ENCODE data around the gene ANK3. TPM values are rescaled to one million over a fixed set of nuclear protein-coding genes. Genes with fewer than 3 reads are reported as not detected.

ANK3 gene
- polyA plus RNA-seq, 1 donor (not counting 4 experiments of a cell fraction or from before 2014, with no cell fraction given), result 8.3 TPM

DNA sequence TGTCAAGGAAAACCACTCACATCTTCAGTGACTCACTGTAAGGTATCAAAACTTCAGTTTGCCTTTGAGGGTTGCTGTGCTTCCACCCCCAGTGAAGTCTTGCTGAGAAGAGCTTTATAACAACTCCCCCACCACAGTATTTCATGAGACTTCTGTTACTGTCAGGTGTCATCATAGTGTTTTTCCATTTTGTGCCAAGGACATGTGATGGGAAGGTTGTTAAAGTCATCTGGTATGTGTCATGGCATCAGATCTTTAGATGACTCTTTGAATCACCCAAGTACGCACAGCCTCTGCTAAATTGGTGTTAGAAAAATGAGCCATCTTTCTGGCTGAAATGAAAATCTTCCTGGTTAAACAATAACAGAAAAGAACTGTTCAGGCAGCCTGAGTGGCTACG, 368.3 kb downstream of the ANK3 start:
- H3K9ac ChIP-seq (ENCODE audit: control insufficient read depth, extremely low read depth, insufficient read depth, low read length), result no peak overlapping the region
- TF ChIP-seq EZH2 (IDR thresholded peaks at IDR 0.05; ENCODE audit: low read length), result no peak
- TF ChIP-seq, protein P1, sequence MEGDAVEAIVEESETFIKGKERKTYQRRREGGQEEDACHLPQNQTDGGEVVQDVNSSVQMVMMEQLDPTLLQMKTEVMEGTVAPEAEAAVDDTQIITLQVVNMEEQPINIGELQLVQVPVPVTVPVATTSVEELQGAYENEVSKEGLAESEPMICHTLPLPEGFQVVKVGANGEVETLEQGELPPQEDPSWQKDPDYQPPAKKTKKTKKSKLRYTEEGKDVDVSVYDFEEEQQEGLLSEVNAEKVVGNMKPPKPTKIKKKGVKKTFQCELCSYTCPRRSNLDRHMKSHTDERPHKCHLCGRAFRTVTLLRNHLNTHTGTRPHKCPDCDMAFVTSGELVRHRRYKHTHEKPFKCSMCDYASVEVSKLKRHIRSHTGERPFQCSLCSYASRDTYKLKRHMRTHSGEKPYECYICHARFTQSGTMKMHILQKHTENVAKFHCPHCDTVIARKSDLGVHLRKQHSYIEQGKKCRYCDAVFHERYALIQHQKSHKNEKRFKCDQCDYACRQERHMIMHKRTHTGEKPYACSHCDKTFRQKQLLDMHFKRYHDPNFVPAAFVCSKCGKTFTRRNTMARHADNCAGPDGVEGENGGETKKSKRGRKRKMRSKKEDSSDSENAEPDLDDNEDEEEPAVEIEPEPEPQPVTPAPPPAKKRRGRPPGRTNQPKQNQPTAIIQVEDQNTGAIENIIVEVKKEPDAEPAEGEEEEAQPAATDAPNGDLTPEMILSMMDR (optimal IDR thresholded peaks at IDR 0.05 in 1 of 3, IDR thresholded peaks at IDR 0.05 in 1 of 3, conservative IDR thresholded peaks at IDR 0.05 in 1 of 3; ENCODE audit: extremely low read depth in 1 of 3, insufficient read depth in 2 of 3, low read length in 3 of 3), result no peak
- FAIRE-seq, result no peak

DNA sequence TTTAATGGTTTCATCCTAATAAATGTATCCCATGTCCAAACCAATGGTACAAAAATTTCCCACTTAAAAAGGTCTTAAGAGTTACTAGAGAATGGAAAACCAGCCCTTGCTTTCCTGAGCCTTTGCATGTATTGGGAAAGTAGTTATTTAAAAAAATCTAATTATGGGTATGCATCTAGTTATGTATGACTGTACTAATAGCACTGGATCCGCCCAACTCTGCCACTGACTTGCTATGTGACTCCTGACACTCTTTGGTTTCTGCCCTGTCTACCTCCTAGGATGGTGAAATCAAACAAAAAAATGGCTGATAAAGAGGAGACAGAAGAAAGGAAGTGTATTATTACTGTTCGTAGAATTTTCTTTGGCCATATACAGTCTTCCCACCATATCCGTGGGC, 372.9 kb downstream of the ANK3 start:
- H3K9ac ChIP-seq (ENCODE audit: control insufficient read depth, extremely low read depth, insufficient read depth, low read length), result no peak overlapping the region
- dilution Hi-C loops (cut with MboI; ENCODE audit: extremely low pct_ligation_motif_present, low sequenced_read_pairs), result no loop called here
- H2AFZ ChIP-seq (ENCODE audit: control insufficient read depth, low read length), result no peak overlapping the region
- no peak overlapping the region for H3K4me3 ChIP-seq (ENCODE audit: control insufficient read depth in 2 of 3, extremely low read depth in 1 of 3, insufficient read depth in 2 of 3, low read depth in 1 of 3, low read length in 3 of 3)
- H3K36me3 ChIP-seq (ENCODE audit: control insufficient read depth in 2 of 2, extremely low read depth in 1 of 2, insufficient read depth in 2 of 2, low read length in 2 of 2), result no peaks in the 10 kb centered on the region
- H3K4me2 ChIP-seq (ENCODE audit: control insufficient read depth, extremely low read depth, insufficient read depth, low read depth, low read length), result no peak overlapping the region
- DNase-seq (ENCODE audit: low read depth, low spot score), result no peak
- H3K27ac ChIP-seq (ENCODE audit: control insufficient read depth, insufficient read depth, low read length), result no peak overlapping the region
- H3K9me3 ChIP-seq (ENCODE audit: control insufficient read depth, low read depth, low read length), result no peaks in the 10 kb centered on the region
- H3K4me1 ChIP-seq (ENCODE audit: control insufficient read depth, extremely low read depth, insufficient read depth, low read length), result no peaks in the 10 kb centered on the region
- no peaks in the 10 kb centered on the region for H3K27me3 ChIP-seq (ENCODE audit: control insufficient read depth, extremely low read depth, insufficient read depth, low read length)
- no peak for FAIRE-seq
- no peaks in the 10 kb centered on the region for H3K79me2 ChIP-seq (ENCODE audit: control insufficient read depth, insufficient read depth, low read length)
- TF ChIP-seq, protein P1 (optimal IDR thresholded peaks at IDR 0.05 in 1 of 3, IDR thresholded peaks at IDR 0.05 in 1 of 3, conservative IDR thresholded peaks at IDR 0.05 in 1 of 3; ENCODE audit: extremely low read depth in 1 of 3, insufficient read depth in 2 of 3, low read length in 3 of 3), result no peak
- no peak for TF ChIP-seq EZH2 (IDR thresholded peaks at IDR 0.05; ENCODE audit: low read length)
- no peaks in the 10 kb centered on the region for H3K9me1 ChIP-seq (ENCODE audit: control insufficient read depth, extremely low read depth, insufficient read depth, low read length)
- H4K20me1 ChIP-seq (ENCODE audit: control insufficient read depth, extremely low read depth, insufficient read depth, low read length), result no peaks in the 10 kb centered on the region

More for the DNA sequence above, 368.3 kb downstream of the ANK3 start:
- no peak for DNase-seq (ENCODE audit: low read depth, low spot score)
- no peak overlapping the region for H2AFZ ChIP-seq (ENCODE audit: control insufficient read depth, low read length)
- no peaks in the 10 kb centered on the region for H3K4me1 ChIP-seq (ENCODE audit: control insufficient read depth, extremely low read depth, insufficient read depth, low read length)
- H3K4me2 ChIP-seq (ENCODE audit: control insufficient read depth, extremely low read depth, insufficient read depth, low read depth, low read length), result no peak overlapping the region
- H3K79me2 ChIP-seq (ENCODE audit: control insufficient read depth, insufficient read depth, low read length), result no peaks in the 10 kb centered on the region
- no peak overlapping the region for H3K4me3 ChIP-seq (ENCODE audit: control insufficient read depth in 2 of 3, extremely low read depth in 1 of 3, insufficient read depth in 2 of 3, low read depth in 1 of 3, low read length in 3 of 3)
- no peaks in the 10 kb centered on the region for H3K36me3 ChIP-seq (ENCODE audit: control insufficient read depth in 2 of 2, extremely low read depth in 1 of 2, insufficient read depth in 2 of 2, low read length in 2 of 2)
- H3K27ac ChIP-seq (ENCODE audit: control insufficient read depth, insufficient read depth, low read length), result no peak overlapping the region
- H3K27me3 ChIP-seq (ENCODE audit: control insufficient read depth, extremely low read depth, insufficient read depth, low read length), result no peaks in the 10 kb centered on the region
- no peaks in the 10 kb centered on the region for H3K9me3 ChIP-seq (ENCODE audit: control insufficient read depth, low read depth, low read length)
- dilution Hi-C loops (cut with MboI; ENCODE audit: extremely low pct_ligation_motif_present, low sequenced_read_pairs), result no loop called here
- H3K9me1 ChIP-seq (ENCODE audit: control insufficient read depth, extremely low read depth, insufficient read depth, low read length), result no peaks in the 10 kb centered on the region
- no peaks in the 10 kb centered on the region for H4K20me1 ChIP-seq (ENCODE audit: control insufficient read depth, extremely low read depth, insufficient read depth, low read length)

Measured in keratinocyte (primary cell).